NCI-H146 treated with DMSO at 0.1 percent for 48 hours (cell line): ENCODE data around the gene TCIRG1.
"Not testable (repeated sequence)": the region's sequence is repeated elsewhere in the genome, so short reads cannot be mapped to it uniquely, and the experiment has no call there.

ENCODE experiments used
- DNase-seq: peaks from one replicate; lab custom pipeline; 2025; ENCODE audit not compliant: unreplicated experiment; lab: John Stamatoyannopoulos, UW

The TCIRG1 gene

DNA sequence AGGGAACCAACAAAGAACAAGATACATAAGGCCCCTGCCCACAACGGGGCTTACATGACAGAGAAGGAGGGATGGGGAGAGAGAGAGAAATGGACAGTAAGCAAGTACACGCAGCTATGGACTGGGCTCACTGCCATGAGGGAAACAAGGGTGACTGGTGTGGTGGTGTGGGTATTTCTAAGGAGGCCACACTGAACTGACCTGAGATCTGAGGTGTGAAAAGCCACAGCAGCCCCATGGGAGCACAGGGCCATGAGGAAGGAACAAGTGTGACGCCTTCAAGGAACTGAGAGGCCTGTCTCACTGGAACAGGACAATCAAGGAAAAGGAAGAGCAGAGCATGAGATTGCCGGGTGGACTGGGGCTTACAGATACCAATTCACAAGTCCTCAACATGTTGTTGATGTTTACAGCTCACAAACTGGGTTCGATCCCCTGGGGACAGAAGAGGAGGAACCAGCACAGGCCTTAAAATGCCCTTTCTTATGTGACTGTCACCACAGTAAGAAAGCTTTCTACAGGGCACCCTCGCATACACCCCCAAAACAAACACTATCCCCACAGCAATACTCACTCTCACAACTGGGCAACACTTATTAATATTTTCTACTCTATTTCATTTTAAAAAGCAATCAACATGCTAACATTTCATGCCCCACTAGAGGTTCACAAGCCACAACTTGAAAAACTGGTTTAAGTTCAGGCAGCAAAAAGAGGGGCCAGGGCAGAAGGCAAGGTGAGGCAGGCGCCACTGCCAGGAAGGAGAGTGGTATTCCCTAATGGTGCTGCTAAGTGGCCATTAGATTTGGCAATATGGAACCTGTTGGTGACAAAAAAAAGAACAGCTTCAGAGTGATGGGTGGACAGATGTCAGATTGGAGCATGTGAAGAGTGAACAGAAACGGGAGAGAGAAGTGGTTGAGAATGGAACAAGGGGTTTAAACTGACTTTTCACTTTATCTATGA, 39.1 kb downstream of the TCIRG1 start:
- no peak for DNase-seq

GRCh38 chr11:68080860-68081259, 42.0 kb downstream of the TCIRG1 start:
- no peak for DNase-seq

GRCh38 chr11:68081691-68082090, 42.9 kb downstream of the TCIRG1 start:
- no peak for DNase-seq

- no peak for DNase-seq
These were observed 43.7 kb downstream of the TCIRG1 start for GRCh38 chr11:68082481-68082880.

GRCh38 chr11:68083517-68083916, 44.7 kb downstream of the TCIRG1 start:
- no peak for DNase-seq

DNA sequence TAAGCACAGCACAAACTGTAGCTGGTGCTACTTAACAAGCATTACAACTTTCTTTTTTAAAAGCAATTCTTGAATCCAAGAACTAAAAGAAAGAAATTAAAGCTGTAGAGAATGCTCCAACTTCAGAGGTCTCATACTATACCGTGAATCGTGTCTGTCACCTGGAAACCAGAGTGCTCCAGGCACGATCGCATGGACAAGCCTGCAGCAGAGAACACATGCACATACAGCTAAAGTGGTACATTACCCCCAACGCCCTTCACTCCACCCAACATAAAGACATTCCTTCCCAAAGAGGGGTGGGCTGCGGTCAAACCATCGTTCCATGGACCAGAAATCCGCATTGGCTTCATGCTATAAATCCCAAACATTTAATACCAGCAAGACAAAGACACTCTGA, 50.9 kb downstream of the TCIRG1 start:
- no peak for DNase-seq

- no peak for DNase-seq
These were observed 51.5 kb downstream of the TCIRG1 start for GRCh38 chr11:68090287-68090686.

DNA sequence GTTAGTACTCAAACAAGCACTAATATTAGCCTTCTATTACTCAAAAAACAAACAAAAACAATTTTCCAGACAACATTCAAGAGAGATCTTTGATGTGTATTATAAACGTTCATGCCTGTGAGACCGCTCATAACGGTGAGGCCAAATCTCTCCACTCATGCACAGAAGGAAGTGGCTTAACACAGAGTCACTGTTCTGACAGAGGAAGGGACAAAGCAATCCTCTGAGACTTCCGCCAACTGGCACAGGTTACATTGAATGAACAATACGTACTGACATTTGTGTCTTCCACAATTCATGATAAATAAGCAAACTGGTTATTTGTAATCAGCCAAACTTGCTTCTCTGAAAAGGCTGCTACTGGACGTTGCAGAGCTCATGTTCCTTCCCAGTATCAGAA, 51.9 kb downstream of the TCIRG1 start:
- no peak for DNase-seq

- no peak for DNase-seq
These were observed 53.6 kb downstream of the TCIRG1 start for GRCh38 chr11:68092411-68092810.

DNA sequence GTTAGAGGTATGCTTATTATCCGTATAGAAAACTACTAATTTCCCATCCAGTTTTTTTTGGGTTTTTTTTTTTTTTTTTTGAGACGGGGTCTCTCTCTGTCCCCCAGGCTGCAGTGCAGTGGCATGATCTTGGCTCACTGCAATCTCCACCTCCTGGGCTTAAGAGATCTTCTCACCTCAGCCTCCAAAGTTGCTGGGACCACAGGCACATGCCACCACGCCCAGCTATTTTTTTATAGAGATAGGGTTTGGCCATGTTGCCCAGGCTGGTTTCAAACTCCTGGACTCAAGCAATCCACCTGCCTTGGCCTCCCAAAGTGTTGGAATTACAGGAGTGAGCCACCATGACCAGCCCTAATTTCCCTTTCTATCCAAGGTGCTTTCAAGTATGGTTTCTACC, 54.1 kb downstream of the TCIRG1 start:
- not testable (repeated sequence) for DNase-seq

DNA sequence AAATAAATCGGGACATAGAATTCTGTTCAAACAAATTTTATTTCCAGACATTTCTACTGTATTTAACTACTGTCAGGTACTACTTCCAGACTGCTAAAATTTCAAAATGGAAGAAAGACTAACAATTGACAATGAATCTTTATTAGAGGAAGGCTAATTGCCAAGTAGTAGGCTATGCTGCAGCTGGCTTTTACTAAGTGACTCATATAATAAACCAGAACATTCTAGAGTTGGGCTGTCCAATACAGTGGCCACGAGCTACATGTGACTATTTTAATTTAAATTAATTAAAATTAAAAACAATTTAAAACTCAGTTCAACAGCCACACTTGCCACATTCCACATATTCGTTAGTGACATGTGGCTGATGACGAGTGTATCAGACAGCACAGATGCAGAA, 54.7 kb downstream of the TCIRG1 start:
- DNase-seq, result no peak

DNA sequence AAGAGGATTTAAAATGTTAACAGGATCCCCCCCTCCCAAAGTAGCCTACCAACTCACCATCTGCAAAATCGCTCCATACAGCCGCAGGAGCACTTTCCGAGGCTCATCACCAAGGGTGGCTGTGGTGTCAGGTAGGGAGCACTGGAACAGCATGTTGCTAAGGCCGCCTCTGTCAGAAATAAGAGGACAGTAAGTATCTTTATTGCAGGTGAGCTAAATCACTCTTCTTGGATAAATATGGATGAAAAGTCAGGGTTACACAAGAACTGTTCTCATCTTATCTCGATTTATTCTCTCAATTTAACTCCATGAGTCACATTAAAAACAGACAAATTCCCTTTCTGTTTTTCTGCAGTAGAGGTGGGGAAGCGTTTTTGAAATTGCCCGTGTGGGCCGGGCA, 58.1 kb downstream of the TCIRG1 start:
- DNase-seq, result no peak

DNA sequence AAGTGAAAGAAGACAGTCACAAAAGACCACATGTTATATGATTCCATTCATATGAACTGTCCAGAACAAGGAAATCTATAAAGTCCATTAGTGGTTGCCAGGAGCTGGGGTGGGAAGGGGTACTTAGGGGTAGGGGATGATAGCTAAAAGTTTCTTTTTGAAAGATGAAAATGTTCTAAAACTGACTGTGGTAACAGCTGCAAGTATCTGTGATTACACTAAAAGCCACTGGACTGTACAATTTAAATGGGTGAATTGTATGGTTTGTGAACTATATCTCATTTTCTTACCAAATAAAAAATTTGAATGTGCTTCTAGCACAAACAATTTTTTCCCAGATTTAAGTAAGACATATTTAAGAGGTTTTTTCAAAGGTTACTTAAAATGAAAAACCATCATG, 60.2 kb downstream of the TCIRG1 start:
- no peak for DNase-seq

DNA sequence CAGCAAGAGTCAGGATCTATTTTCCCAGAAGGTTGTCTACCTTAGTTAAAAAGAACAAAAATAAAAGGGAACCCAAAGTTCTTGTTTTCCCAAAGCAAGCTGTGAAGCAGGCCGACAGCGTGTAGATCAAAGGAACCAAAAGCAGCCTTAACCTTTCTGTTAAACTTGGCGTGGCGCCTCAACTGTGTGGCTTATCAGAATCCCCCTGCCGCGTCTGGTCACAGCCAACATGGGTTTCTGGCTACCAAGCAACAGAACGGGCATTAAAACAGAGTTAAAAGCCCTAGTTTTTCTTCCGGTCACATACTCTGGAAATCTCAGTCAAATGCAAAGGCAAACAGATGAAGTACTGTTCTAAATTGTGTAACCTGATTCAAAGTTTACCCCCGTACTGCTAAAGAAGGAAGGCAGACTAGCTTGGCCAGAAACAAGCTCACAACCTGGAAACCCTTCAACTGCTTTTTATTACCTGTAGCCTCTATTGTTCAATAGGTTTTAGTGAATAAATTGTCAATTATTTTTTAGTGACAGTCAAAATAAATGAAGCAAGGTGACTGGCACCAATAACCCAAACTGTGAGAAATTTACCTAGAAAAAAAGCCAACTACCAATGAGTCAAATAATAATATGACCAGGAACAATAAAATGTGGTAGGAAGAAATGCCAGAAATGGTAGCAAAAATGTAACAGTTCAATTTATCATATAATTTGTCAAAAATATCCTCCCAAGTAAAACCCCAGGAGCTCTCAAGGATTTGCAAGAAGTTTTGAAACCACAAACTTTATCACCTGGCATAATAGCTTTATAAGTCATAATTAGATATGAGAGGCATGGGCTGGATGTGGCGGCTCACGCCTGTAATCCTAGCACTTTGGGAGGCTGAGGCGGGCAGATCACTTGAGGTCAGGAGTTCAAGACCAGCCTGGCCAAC, 60.9 kb downstream of the TCIRG1 start:
- DNase-seq, result no peak
